Fibroblast of mammary gland (primary cell): ENCODE results near the gene ACOT8.

ENCODE experiments used
- DNase-seq: peaks from one replicate; pipeline ENCODE4 v3.0.0-alpha.2; 2010; ENCODE audit warnings: low read depth
- H3K4me3 ChIP-seq: 2 replicates; pipeline ENCODE4 v1.5.1; 2011; ENCODE audit warnings: low read depth, mild to moderate bottlenecking, low read length, moderate library complexity; ENCODE audit not compliant: control insufficient read depth
- CTCF ChIP-seq: conservative IDR thresholded peaks from 2 replicates; pipeline ENCODE4 v1.5.1; 2011; ENCODE audit warnings: low read depth, low read length, inconsistent platforms; ENCODE audit not compliant: control insufficient read depth, insufficient read depth

The ACOT8 gene

GRCh38 chr20:45852326-45852725 is 4.9 kb downstream of the ACOT8 start:
- DNase-seq, result no peak
- no peak for TF ChIP-seq CTCF
- H3K4me3 ChIP-seq, result no peak overlapping the region

GRCh38 chr20:45851501-45851900 is 5.7 kb downstream of the ACOT8 start:
- H3K4me3 ChIP-seq, result no peak overlapping the region
- no peak for DNase-seq
- TF ChIP-seq CTCF, result no peak

- no peak for DNase-seq
These were observed 6.3 kb downstream of the ACOT8 start for GRCh38 chr20:45850926-45851325.

GRCh38 chr20:45850238-45850637 is 7.0 kb downstream of the ACOT8 start:
- TF ChIP-seq CTCF, result no peak
- no peak overlapping the region for H3K4me3 ChIP-seq
- DNase-seq, result no peak

More at GRCh38 chr20:45850926-45851325, 6.3 kb downstream of the ACOT8 start:
- no peak for TF ChIP-seq CTCF
- no peak overlapping the region for H3K4me3 ChIP-seq

GRCh38 chr20:45848969-45849582 is 8.1 kb downstream of the ACOT8 start:
- no peak for TF ChIP-seq CTCF
- H3K4me3 ChIP-seq, result no peak overlapping the region
- no peak for DNase-seq

- no peak for DNase-seq
- no peak for TF ChIP-seq CTCF
- H3K4me3 ChIP-seq, result no peak overlapping the region
These were observed 8.8 kb downstream of the ACOT8 start for GRCh38 chr20:45848421-45848820.

- H3K4me3 ChIP-seq, result no peak overlapping the region
- TF ChIP-seq CTCF, result no peak
- DNase-seq, result no peak
These were observed 11.7 kb downstream of the ACOT8 start for GRCh38 chr20:45845452-45845851.
